Tibial nerve (tissue), 4 donors: ENCODE results near the gene PSMD9.

Experiments
- CTCF ChIP-seq, 5 experiments: fragments of 200-600 bp in 3 of 5; fragments of 450-650 bp in 2 of 5; sonication (generic) in 3 of 5; IDR thresholded peaks; one replicate each; pipeline ENCODE4 v1.5.1; 2016 to 2019; ENCODE audit warnings: antibody characterized with exemption in 5 of 5, mild to moderate bottlenecking in 3 of 5, moderate library complexity in 2 of 5
- EP300 ChIP-seq, 2 donors: sonication (generic); formaldehyde crosslinking; IDR thresholded peaks; one replicate each; pipeline ENCODE4 v1.6.1; 2017; ENCODE audit warnings: antibody characterized with exemption in 2 of 2, mild to moderate bottlenecking in 1 of 2
- POLR2A ChIP-seq, 2 donors: fragments of 450-650 bp; IDR thresholded peaks; one replicate each; pipeline ENCODE4 v1.6.1; 2017; ENCODE audit warnings: antibody characterized with exemption in 2 of 2, mild to moderate bottlenecking in 2 of 2, moderate library complexity in 2 of 2

GRCh38 chr12:121939186-121939585, 50.6 kb downstream of the PSMD9 start:
- TF ChIP-seq EP300 (IDR thresholded peaks at IDR 0.05) (no peak), CTCF (IDR thresholded peaks at IDR 0.05) (no peak), POLR2A (IDR thresholded peaks at IDR 0.05) (no peak)
